Measurements from ENCODE around the gene KLHL17. TPM values are rescaled to one million over a fixed set of nuclear protein-coding genes. Genes with fewer than 3 reads are reported as not detected.
A peak's percentile ranks its signal among the peaks of the same experiment; 100 is the strongest.

Gene KLHL17
- total RNA-seq, 3 donors from 2014 or later (not counting 1 experiment from before 2014, with no cell fraction given): 17.8 to 33.5 (median 22.4) TPM

DNA sequence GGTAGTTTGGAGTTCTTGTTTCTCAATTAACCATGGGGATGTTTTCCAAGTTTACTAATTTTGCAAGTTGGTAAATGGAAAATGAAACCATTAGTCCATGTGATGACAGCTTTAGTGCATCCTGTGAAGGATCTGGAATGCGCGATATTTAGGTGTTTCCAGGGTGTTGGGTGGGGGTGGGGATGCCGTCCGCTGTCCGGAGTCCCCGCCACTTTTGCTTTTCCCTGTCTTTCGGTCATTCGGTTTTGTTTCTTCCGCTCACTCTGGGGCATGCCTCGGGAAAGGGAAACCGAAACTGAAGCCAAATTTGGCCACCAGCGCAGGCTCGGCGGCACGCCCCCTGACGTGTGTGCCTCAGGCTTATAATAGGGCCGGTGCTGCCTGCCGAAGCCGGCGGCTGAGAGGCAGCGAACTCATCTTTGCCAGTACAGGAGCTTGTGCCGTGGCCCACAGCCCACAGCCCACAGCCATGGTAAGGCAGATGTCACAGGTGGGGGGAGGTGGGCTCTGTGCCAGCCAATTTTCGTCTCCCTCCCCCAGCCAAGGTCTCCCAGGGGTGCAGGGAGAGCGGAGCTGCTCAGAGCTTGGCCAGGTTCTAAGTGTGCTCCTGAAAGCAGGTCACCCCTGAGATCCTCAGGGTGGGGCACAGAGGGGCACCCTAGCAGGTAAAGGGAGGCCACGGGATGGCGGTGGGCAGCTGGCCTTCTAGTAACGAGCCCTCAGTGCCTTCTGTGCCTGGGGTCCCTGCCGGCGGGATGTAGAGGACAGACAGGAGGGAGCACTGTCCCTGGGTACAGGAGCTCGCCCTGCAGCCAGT is 52.9 kb downstream of the KLHL17 start, which contains the start of gene ISG15:
Gene ISG15, plus strand, starts transcription at position 393 of the 817 bp plus-strand sequence. Its CDS starts 77 bp downstream, at position 470.
- TF ChIP-seq, protein P1, sequence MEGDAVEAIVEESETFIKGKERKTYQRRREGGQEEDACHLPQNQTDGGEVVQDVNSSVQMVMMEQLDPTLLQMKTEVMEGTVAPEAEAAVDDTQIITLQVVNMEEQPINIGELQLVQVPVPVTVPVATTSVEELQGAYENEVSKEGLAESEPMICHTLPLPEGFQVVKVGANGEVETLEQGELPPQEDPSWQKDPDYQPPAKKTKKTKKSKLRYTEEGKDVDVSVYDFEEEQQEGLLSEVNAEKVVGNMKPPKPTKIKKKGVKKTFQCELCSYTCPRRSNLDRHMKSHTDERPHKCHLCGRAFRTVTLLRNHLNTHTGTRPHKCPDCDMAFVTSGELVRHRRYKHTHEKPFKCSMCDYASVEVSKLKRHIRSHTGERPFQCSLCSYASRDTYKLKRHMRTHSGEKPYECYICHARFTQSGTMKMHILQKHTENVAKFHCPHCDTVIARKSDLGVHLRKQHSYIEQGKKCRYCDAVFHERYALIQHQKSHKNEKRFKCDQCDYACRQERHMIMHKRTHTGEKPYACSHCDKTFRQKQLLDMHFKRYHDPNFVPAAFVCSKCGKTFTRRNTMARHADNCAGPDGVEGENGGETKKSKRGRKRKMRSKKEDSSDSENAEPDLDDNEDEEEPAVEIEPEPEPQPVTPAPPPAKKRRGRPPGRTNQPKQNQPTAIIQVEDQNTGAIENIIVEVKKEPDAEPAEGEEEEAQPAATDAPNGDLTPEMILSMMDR (IDR thresholded peaks at IDR 0.05): no peak
- no peaks in the 10 kb centered on the region for H3K36me3 Mint-ChIP-seq
- ATAC-seq: peak; percentile 90 to 94 (median 92)
- peak within 1 kb of the TSS; percentile 96 for H3K4me3 Mint-ChIP-seq
- Histone ChIP-seq H3K27me3 (ENCODE audit: control insufficient read depth, insufficient read depth, low read length) (no peaks in the 10 kb centered on the region), H3K4me3 (ENCODE audit: low read length) (peak within 1 kb of the TSS; percentile 98), H3K9me3 (ENCODE audit: control insufficient read depth, insufficient read depth, low read length) (no peaks in the 10 kb centered on the region), H3K4me1 (ENCODE audit: control insufficient read depth, insufficient read depth, low read length) (peaks cover 47% of the 10 kb centered on the region), H3K27ac (ENCODE audit: low read length) (peak within 1 kb of the TSS; percentile 93), H3K36me3 (ENCODE audit: control insufficient read depth, insufficient read depth, low read length) (no peaks in the 10 kb centered on the region)
- no peaks in the 10 kb centered on the region for H3K27me3 Mint-ChIP-seq (ENCODE audit: low read depth in 2 of 2)
- peak within 1 kb of the TSS; percentile 98 to 99 for H3K27ac Mint-ChIP-seq
- H3K4me1 Mint-ChIP-seq: peaks cover 24 to 25% of the 10 kb centered on the region in 2 donors
- intact Hi-C loops (cut with micrococcal nuclease): no loop called here
- DNase-seq: peak; percentile 80 to 95
- 4% methylated on average over 30 of the region's 30 CpGs for WGBS (ENCODE audit: insufficient coverage)
- no peaks in the 10 kb centered on the region for H3K9me3 Mint-ChIP-seq

DNA sequence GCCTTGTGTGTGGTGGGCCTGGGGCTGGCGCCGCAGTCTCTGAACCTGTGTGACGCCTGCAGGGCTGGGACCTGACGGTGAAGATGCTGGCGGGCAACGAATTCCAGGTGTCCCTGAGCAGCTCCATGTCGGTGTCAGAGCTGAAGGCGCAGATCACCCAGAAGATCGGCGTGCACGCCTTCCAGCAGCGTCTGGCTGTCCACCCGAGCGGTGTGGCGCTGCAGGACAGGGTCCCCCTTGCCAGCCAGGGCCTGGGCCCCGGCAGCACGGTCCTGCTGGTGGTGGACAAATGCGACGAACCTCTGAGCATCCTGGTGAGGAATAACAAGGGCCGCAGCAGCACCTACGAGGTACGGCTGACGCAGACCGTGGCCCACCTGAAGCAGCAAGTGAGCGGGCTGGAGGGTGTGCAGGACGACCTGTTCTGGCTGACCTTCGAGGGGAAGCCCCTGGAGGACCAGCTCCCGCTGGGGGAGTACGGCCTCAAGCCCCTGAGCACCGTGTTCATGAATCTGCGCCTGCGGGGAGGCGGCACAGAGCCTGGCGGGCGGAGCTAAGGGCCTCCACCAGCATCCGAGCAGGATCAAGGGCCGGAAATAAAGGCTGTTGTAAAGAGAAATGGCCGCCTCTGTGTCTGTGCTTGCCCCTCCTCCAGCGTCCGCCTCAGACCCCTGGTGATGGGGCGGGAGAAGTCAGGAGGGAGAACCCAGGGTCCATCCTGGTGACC is 53.7 kb downstream of the KLHL17 start:
- ATAC-seq (peak in 1 of 3 donors; percentile 16), DNase-seq (peak in 1 of 2 donors; percentile 62)
- H3K27me3 Mint-ChIP-seq (ENCODE audit: low read depth in 2 of 2): no peaks in the 10 kb centered on the region
- peak overlapping the region; percentile 96 for H3K4me3 Mint-ChIP-seq
- H3K27ac ChIP-seq (ENCODE audit: low read length): peak overlapping the region; percentile 93
- intact Hi-C loops (cut with micrococcal nuclease): no loop called here
- TF ChIP-seq, protein P1 (IDR thresholded peaks at IDR 0.05): no peak
- peak overlapping the region; percentile 98 to 99 for H3K27ac Mint-ChIP-seq
- H3K36me3 Mint-ChIP-seq: no peaks in the 10 kb centered on the region
- peak overlapping the region; percentile 98 for H3K4me3 ChIP-seq (ENCODE audit: low read length)
- H3K9me3 Mint-ChIP-seq: no peaks in the 10 kb centered on the region
- H3K27me3 ChIP-seq (ENCODE audit: control insufficient read depth, insufficient read depth, low read length): no peaks in the 10 kb centered on the region
- peaks cover 49% of the 10 kb centered on the region for H3K4me1 ChIP-seq (ENCODE audit: control insufficient read depth, insufficient read depth, low read length)
- H3K4me1 Mint-ChIP-seq: peaks cover 21 to 22% of the 10 kb centered on the region in 2 donors
- 77% methylated on average over 41 of the region's 41 CpGs for whole genome bisulfite sequencing (ENCODE audit: insufficient coverage)
- H3K36me3 ChIP-seq (ENCODE audit: control insufficient read depth, insufficient read depth, low read length): no peaks in the 10 kb centered on the region
- H3K9me3 ChIP-seq (ENCODE audit: control insufficient read depth, insufficient read depth, low read length): no peaks in the 10 kb centered on the region

DNA sequence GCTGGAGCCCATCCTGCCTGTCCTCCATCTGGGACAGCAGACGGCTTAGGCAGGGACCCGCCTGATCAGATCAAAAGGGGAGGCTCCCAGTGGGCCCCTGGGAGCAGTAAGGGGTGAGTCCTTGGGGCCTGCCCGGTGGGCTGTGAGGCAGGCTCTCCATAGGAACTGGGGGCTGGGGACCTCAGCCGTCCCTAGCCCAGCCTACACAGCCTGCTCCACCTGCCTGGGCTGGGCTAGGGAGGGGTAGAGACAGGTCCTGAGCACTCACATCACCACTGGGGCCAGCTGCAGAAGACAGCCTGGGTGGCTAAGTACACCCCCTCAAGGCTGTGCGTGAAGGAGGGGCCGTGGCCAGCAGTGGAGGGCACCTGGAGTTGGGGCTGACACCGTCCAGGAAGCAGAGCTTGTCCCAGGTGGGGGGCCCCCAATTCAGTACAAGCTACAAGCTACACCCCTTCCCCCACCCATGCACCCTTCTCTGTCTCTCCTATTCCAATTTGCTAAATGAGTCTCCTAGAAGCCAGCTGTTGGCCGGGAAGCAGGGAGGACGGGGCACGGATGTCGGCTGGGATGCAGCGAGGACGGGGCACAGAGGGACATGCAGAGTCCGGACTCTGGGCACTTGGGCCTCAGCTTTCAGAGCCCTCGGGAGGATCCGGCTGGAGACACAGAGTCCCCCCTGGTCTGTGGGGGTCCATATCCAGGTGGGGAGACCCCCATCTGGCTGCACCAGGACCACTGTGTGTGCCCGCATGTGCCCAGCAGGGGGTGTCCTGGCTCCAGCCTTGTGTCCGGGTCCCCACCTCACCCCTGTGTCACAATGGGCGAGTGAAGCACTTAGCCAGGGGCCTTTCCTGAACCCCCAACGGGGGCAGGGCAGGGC is 54.7 kb downstream of the KLHL17 start:
- H3K27me3 Mint-ChIP-seq (ENCODE audit: low read depth in 2 of 2): no peaks in the 10 kb centered on the region
- H3K4me1 ChIP-seq (ENCODE audit: control insufficient read depth, insufficient read depth, low read length): peaks cover 41% of the 10 kb centered on the region
- peaks cover 18 to 19% of the 10 kb centered on the region in 2 donors for H3K4me1 Mint-ChIP-seq
- no peaks in the 10 kb centered on the region for H3K27me3 ChIP-seq (ENCODE audit: control insufficient read depth, insufficient read depth, low read length)
- 84% methylated on average over 20 of the region's 20 CpGs for WGBS (ENCODE audit: insufficient coverage)
- no peaks in the 10 kb centered on the region for H3K36me3 Mint-ChIP-seq
- peak overlapping the region; percentile 96 for H3K4me3 Mint-ChIP-seq
- no peaks in the 10 kb centered on the region for H3K9me3 Mint-ChIP-seq
- TF ChIP-seq, protein P1 (IDR thresholded peaks at IDR 0.05): no peak
- ATAC-seq (no peak), DNase-seq (peak in 1 of 2 donors; percentile 39)
- H3K4me3 ChIP-seq (ENCODE audit: low read length): no peak overlapping the region
- no peaks in the 10 kb centered on the region for H3K9me3 ChIP-seq (ENCODE audit: control insufficient read depth, insufficient read depth, low read length)
- no peak overlapping the region for H3K27ac ChIP-seq (ENCODE audit: low read length)
- intact Hi-C loops (cut with micrococcal nuclease): no loop called here
- H3K27ac Mint-ChIP-seq: peak overlapping the region; percentile 98 to 99
- no peaks in the 10 kb centered on the region for H3K36me3 ChIP-seq (ENCODE audit: control insufficient read depth, insufficient read depth, low read length)

Other genes starting within 250 kb of the KLHL17 start
- gene SAMD11, start 36.7 kb upstream of the KLHL17 start, total RNA-seq: not detected
- 10 to 100 TPM; 61.4 to 66.0 (median 61.8) TPM for gene NOC2L, start 1.3 kb upstream of the KLHL17 start, total RNA-seq
- gene PLEKHN1, start 5.9 kb downstream of the KLHL17 start, total RNA-seq: 1 to 10 TPM; 1.3 to 1.9 (median 1.3) TPM
- not detected for gene PERM1, start 21.5 kb downstream of the KLHL17 start, total RNA-seq
- 10 to 100 TPM; 15.4 to 35.5 (median 28.9) TPM for gene HES4, start 39.5 kb downstream of the KLHL17 start, total RNA-seq
- 10 to 100 TPM; 17.0 to 56.9 (median 50.2) TPM for gene ISG15, start 52.9 kb downstream of the KLHL17 start, total RNA-seq
- 1 to 10 TPM; 4.1 to 5.0 (median 4.6) TPM for gene AGRN, start 59.5 kb downstream of the KLHL17 start, total RNA-seq
- not detected for gene RNF223, start 113.7 kb downstream of the KLHL17 start, total RNA-seq
- 10 to 100 TPM; 19.6 to 25.1 (median 21.5) TPM for gene C1orf159, start 155.5 kb downstream of the KLHL17 start, total RNA-seq
- gene TTLL10, start 213.3 kb downstream of the KLHL17 start, total RNA-seq: 1 to 10 TPM in 2 of 3 donors, under 1 TPM in 1; 0.23 to 1.7 (median 1.7) TPM
- gene TNFRSF18, start 246.0 kb downstream of the KLHL17 start, total RNA-seq: 10 to 100 TPM; 40.3 to 81.9 (median 54.7) TPM

Measured in natural killer cell (primary cell).